Measurements from ENCODE around the gene PXDC1. TPM values are rescaled to one million over a fixed set of nuclear protein-coding genes. Genes with fewer than 3 reads are reported as not detected.

PXDC1 gene
- total and polyA plus RNA-seq, 4 donors: 24.1 to 106 (median 77.6) TPM

GRCh38 chr6:3739311-3739897 is 12.1 kb downstream of the PXDC1 start:
- no peak overlapping the region for H3K27ac ChIP-seq (ENCODE audit: low read depth in 1 of 2, low read length in 2 of 2)
- no peaks in the 10 kb centered on the region for H3K9me3 ChIP-seq (ENCODE audit: control insufficient read depth in 4 of 4, low read length in 3 of 4)
- TF ChIP-seq FOXA2 (IDR thresholded peaks at IDR 0.05) (no peak), HNF4A (conservative IDR thresholded peaks at IDR 0.05) (no peak), JUND (IDR thresholded peaks at IDR 0.05) (no peak), ATF3 (IDR thresholded peaks at IDR 0.05) (no peak), RXRA (IDR thresholded peaks at IDR 0.05) (no peak), YY1 (IDR thresholded peaks at IDR 0.05) (no peak), GABPA (IDR thresholded peaks at IDR 0.05 in 1 of 2, conservative IDR thresholded peaks at IDR 0.05 in 1 of 2) (no peak), FOXA1 (IDR thresholded peaks at IDR 0.05) (no peak), SP1 (IDR thresholded peaks at IDR 0.05) (no peak), HNF4G (IDR thresholded peaks at IDR 0.05) (no peak), TAF1 (conservative IDR thresholded peaks at IDR 0.05) (no peak), EGR1 (IDR thresholded peaks at IDR 0.05; ENCODE audit: low read depth in 2 of 2) (no peak)
- TF ChIP-seq, protein P1, sequence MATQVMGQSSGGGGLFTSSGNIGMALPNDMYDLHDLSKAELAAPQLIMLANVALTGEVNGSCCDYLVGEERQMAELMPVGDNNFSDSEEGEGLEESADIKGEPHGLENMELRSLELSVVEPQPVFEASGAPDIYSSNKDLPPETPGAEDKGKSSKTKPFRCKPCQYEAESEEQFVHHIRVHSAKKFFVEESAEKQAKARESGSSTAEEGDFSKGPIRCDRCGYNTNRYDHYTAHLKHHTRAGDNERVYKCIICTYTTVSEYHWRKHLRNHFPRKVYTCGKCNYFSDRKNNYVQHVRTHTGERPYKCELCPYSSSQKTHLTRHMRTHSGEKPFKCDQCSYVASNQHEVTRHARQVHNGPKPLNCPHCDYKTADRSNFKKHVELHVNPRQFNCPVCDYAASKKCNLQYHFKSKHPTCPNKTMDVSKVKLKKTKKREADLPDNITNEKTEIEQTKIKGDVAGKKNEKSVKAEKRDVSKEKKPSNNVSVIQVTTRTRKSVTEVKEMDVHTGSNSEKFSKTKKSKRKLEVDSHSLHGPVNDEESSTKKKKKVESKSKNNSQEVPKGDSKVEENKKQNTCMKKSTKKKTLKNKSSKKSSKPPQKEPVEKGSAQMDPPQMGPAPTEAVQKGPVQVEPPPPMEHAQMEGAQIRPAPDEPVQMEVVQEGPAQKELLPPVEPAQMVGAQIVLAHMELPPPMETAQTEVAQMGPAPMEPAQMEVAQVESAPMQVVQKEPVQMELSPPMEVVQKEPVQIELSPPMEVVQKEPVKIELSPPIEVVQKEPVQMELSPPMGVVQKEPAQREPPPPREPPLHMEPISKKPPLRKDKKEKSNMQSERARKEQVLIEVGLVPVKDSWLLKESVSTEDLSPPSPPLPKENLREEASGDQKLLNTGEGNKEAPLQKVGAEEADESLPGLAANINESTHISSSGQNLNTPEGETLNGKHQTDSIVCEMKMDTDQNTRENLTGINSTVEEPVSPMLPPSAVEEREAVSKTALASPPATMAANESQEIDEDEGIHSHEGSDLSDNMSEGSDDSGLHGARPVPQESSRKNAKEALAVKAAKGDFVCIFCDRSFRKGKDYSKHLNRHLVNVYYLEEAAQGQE (IDR thresholded peaks at IDR 0.05): no peak
- TF ChIP-seq, protein P2, sequence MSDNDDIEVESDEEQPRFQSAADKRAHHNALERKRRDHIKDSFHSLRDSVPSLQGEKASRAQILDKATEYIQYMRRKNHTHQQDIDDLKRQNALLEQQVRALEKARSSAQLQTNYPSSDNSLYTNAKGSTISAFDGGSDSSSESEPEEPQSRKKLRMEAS (IDR thresholded peaks at IDR 0.05): no peak
- TF ChIP-seq, protein P3, sequence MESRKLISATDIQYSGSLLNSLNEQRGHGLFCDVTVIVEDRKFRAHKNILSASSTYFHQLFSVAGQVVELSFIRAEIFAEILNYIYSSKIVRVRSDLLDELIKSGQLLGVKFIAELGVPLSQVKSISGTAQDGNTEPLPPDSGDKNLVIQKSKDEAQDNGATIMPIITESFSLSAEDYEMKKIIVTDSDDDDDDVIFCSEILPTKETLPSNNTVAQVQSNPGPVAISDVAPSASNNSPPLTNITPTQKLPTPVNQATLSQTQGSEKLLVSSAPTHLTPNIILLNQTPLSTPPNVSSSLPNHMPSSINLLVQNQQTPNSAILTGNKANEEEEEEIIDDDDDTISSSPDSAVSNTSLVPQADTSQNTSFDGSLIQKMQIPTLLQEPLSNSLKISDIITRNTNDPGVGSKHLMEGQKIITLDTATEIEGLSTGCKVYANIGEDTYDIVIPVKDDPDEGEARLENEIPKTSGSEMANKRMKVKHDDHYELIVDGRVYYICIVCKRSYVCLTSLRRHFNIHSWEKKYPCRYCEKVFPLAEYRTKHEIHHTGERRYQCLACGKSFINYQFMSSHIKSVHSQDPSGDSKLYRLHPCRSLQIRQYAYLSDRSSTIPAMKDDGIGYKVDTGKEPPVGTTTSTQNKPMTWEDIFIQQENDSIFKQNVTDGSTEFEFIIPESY (IDR thresholded peaks at IDR 0.05): no peak
- TF ChIP-seq, protein P4, sequence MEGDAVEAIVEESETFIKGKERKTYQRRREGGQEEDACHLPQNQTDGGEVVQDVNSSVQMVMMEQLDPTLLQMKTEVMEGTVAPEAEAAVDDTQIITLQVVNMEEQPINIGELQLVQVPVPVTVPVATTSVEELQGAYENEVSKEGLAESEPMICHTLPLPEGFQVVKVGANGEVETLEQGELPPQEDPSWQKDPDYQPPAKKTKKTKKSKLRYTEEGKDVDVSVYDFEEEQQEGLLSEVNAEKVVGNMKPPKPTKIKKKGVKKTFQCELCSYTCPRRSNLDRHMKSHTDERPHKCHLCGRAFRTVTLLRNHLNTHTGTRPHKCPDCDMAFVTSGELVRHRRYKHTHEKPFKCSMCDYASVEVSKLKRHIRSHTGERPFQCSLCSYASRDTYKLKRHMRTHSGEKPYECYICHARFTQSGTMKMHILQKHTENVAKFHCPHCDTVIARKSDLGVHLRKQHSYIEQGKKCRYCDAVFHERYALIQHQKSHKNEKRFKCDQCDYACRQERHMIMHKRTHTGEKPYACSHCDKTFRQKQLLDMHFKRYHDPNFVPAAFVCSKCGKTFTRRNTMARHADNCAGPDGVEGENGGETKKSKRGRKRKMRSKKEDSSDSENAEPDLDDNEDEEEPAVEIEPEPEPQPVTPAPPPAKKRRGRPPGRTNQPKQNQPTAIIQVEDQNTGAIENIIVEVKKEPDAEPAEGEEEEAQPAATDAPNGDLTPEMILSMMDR (IDR thresholded peaks at IDR 0.05; ENCODE audit: low read depth, low read length, missing input control): no peak
- H3K4me1 ChIP-seq (ENCODE audit: control insufficient read depth in 4 of 4, insufficient read depth in 4 of 4, low read length in 3 of 4): peaks cover 7 to 46% (median 33%) of the 10 kb centered on the region in 4 donors
- no peak overlapping the region for H3K9ac ChIP-seq (ENCODE audit: low read depth in 1 of 2, low read length in 2 of 2)
- 81% methylated on average over 16 of the region's 16 CpGs for WGBS
- no peak overlapping the region for H3K4me3 ChIP-seq (ENCODE audit: low read depth in 1 of 3, low read length in 3 of 3)
- H3K27me3 ChIP-seq (ENCODE audit: control insufficient read depth in 4 of 4, insufficient read depth in 4 of 4, low read length in 3 of 4): no peaks in the 10 kb centered on the region
- H3K36me3 ChIP-seq (ENCODE audit: control insufficient read depth in 4 of 4, insufficient read depth in 3 of 4, low read depth in 1 of 4, low read length in 3 of 4): peaks cover under 1 to 45% (median 33%) of the 10 kb centered on the region in 4 donors
- no peak for DNase-seq (ENCODE audit: low spot score)

All from liver (tissue), 9 donors.